BE2C (cell line): ENCODE measurements around the gene SHISA7.
"Not testable (repeated sequence)": the region's sequence is repeated elsewhere in the genome, so short reads cannot be mapped to it uniquely, and the experiment has no call there.

Experiments used
- DNase-seq: peaks from one replicate; pipeline ENCODE4 v3.0.0-alpha.2; 2020
- H3K27me3 ChIP-seq: fragments of 250-450 bp; sonication (Bioruptor Pico); 2 replicates; pipeline ENCODE4 v1.5.1; 2020; ENCODE audit warnings: mild to moderate bottlenecking
- H3K36me3 ChIP-seq: fragments of 250-450 bp; sonication (Bioruptor Pico); 2 replicates; pipeline ENCODE4 v1.5.1; 2020; ENCODE audit warnings: mild to moderate bottlenecking
- H3K4me1 ChIP-seq: fragments of 250-450 bp; sonication (Bioruptor Pico); 2 replicates; pipeline ENCODE4 v1.5.1; 2020
- H3K4me3 ChIP-seq: 2 replicates; pipeline ENCODE4 v1.5.1; 2011; ENCODE audit warnings: low read depth, low read length
- H3K9me3 ChIP-seq: fragments of 250-450 bp; sonication (Bioruptor Pico); 2 replicates; pipeline ENCODE4 v1.5.1; 2020
- TF ChIP-seq, protein P1 (sequence below): IDR thresholded peaks from 2 replicates; pipeline ENCODE4 v1.5.1; 2012; ENCODE audit warnings: mild to moderate bottlenecking, low read depth, low read length

The SHISA7 gene

DNA sequence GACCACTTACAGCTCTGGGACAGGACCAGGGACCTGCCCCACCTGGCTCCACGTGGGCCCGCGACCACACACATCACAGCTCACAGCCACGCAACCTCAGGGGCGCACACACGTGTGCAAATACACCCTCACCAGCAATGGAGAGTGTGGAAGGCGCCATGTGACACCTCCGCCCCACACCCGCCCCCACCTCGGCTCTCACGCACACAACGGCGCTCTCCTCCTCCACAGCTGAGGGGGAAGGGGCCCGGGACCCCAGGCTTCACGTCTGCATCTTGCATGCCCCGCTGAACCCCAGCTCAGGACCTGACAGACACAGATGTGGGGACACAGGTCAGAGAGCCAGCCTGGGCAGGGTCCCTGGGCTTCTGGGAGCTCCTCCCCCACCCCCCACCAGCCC, 6.4 kb upstream of the SHISA7 start:
- DNase-seq: no peak
- Histone ChIP-seq H3K27me3 (peaks cover 41% of the 10 kb centered on the region), H3K4me1 (no peaks in the 10 kb centered on the region), H3K4me3 (no peak overlapping the region), H3K9me3 (no peaks in the 10 kb centered on the region), H3K36me3 (no peaks in the 10 kb centered on the region)
- TF ChIP-seq, protein P1, sequence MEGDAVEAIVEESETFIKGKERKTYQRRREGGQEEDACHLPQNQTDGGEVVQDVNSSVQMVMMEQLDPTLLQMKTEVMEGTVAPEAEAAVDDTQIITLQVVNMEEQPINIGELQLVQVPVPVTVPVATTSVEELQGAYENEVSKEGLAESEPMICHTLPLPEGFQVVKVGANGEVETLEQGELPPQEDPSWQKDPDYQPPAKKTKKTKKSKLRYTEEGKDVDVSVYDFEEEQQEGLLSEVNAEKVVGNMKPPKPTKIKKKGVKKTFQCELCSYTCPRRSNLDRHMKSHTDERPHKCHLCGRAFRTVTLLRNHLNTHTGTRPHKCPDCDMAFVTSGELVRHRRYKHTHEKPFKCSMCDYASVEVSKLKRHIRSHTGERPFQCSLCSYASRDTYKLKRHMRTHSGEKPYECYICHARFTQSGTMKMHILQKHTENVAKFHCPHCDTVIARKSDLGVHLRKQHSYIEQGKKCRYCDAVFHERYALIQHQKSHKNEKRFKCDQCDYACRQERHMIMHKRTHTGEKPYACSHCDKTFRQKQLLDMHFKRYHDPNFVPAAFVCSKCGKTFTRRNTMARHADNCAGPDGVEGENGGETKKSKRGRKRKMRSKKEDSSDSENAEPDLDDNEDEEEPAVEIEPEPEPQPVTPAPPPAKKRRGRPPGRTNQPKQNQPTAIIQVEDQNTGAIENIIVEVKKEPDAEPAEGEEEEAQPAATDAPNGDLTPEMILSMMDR: no peak

DNA sequence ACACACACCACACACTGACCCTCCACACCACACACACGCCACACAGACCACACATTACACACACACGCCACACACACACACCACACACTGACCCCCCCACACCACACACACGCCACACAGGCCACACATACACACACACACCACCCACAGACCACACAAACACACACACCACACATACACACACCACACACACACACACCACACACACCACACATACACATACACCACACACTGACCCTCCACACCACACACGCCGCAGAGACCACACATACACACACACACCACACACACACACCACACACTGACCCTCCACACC, 5.0 kb upstream of the SHISA7 start:
- DNase-seq, H3K4me3 ChIP-seq, H3K9me3 ChIP-seq, H3K36me3 ChIP-seq, H3K4me1 ChIP-seq: not testable (repeated sequence)
- H3K27me3 ChIP-seq: peaks cover 53% of the 10 kb centered on the region

DNA sequence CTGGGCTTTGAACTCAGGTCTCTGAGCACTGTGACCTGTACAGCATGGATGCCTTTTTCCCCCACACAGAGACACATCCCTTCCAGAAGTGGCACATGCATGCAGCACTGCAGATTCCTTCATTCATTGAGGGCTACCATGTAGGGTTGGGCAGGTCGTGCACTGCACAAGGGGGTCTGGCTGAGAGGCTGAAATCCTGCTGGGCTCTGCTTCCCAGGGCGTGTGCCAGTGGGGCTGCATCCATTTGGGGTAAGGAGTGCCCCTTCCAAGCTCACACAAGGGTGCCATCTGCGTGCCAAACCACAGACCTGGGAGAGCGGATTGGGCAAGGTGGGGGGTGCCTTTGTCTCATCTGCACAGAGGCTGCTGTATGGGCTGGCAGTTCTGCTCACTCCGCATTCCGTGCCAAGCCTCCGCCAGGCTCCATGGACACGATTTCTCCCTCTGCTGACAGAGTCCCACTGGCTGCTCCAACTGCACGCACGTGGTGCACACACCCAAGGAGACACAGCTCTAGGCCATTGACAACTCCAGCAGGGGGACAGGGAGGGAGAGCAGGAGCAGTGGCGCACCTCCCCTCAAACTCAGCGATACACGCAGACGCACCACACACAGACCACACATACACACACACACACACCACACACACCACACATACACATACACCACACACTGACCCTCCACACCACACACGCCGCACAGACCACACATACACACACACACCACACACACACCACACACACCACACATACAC, 4.5 kb upstream of the SHISA7 start:
- DNase-seq: peak; percentile 67
- Histone ChIP-seq H3K4me3 (no peak overlapping the region), H3K36me3 (no peaks in the 10 kb centered on the region), H3K27me3 (peaks cover 58% of the 10 kb centered on the region), H3K4me1 (no peaks in the 10 kb centered on the region), H3K9me3 (no peaks in the 10 kb centered on the region)
- TF ChIP-seq, protein P1: peak; percentile 9; the same call in 1 of the 2 replicates

DNA sequence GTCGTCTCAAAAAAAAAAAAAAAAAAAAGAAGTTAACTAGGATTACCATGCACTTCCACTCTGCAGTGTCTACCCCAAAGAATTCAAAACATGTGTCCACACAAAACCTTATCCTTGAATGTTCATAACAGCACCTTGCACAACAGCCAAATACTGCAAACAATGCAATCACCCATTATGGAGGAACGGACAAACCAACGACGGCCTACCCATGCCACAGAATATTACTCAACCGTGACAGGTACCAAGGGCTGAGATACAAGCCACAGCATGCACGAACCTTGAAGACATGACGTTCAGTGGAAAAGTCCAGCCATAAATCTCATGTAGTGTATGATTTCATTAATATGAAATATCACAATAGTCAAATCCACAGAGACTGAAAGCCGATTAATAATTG, 3.0 kb upstream of the SHISA7 start:
- H3K27me3 ChIP-seq: peaks cover 61% of the 10 kb centered on the region
- DNase-seq: no peak
- TF ChIP-seq, protein P1: no peak

DNA sequence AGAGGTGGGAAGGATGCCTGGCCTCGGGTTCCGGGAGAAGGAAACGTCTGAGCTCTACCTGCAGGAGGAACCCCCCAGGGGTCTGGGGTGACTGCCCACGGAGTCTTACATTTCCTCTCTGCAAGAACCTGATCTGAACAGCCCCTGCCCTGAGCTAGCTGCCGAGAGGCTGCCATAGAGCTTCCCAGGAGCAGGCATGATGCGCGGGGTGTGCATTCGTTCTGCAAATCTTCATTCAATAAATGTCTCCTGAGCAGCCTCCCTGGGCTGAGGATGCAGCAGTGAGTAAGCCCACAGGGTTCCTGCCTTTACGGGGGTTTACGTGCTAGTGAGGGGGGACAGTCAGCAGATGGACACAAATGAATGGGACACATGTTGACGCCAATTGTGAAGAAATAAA, 1.5 kb upstream of the SHISA7 start:
- Histone ChIP-seq H3K27me3 (peaks cover 67% of the 10 kb centered on the region), H3K4me1 (no peaks in the 10 kb centered on the region), H3K9me3 (no peaks in the 10 kb centered on the region), H3K36me3 (no peaks in the 10 kb centered on the region), H3K4me3 (no peak overlapping the region)
- DNase-seq: no peak
- TF ChIP-seq, protein P1: no peak

More for the DNA sequence above, 3.0 kb upstream of the SHISA7 start:
- Histone ChIP-seq H3K4me1 (no peaks in the 10 kb centered on the region), H3K36me3 (no peaks in the 10 kb centered on the region), H3K9me3 (no peaks in the 10 kb centered on the region), H3K4me3 (no peak overlapping the region)

DNA sequence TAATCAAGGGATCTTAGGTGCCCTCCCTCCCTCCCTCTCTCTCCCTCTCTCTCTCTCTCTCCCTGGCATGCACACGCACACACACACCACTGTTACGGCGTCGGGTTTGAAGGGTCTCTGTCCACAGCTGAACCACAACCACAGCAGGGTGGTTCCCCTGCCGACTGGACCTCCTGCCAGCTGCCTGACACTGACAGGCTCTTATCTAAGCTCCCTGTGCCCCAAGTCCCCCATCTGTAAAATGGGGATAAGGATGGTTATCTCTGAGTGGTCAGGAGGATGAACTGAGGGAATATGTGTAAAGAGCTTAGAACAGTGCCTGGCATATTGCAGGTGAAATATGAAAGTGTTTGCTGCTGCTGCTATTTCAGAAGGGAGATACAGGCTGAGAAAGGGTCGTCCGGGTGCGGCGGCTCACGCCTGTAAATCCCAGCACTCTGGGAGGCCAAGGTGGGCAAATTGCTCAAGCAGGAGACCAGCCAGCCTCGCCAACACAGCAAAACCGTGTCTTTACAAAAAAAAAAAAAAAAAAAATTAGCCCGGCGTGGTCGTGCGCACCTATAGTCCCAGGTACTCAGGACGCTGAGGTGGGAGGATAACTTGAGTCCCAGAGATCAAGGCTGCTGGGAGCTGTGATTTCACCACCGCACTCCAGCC, 852 bp upstream of the SHISA7 start:
- Histone ChIP-seq H3K4me3 (no peak overlapping the region), H3K27me3 (peaks cover 63% of the 10 kb centered on the region), H3K4me1 (no peaks in the 10 kb centered on the region), H3K9me3 (no peaks in the 10 kb centered on the region), H3K36me3 (no peaks in the 10 kb centered on the region)
- DNase-seq: no peak
- TF ChIP-seq, protein P1: no peak
